WTC11 (cell line): ENCODE measurements around the gene COL17A1. TPM values are rescaled to one million over a fixed set of nuclear protein-coding genes. Genes with fewer than 3 reads are reported as not detected.

Experiments used
- ATAC-seq: fragments of 200-7000 bp; cut with Tn5 transposase; 2 replicates; pipeline ENCODE4 v1.10.0; 2021; ENCODE audit warnings: mild to moderate bottlenecking, moderate library complexity
- CTCF ChIA-PET: fragments of 300-600 bp; sonication (Branson Sonifier 250); formaldehyde crosslinking; loops from one replicate; lab custom pipeline; 2021; ENCODE audit warnings: antibody characterized with exemption; lab: Charles Lee
- POLR2A ChIA-PET: fragments of 350-600 bp; sonication (Branson Sonifier 250); formaldehyde crosslinking; loops from one replicate; lab custom pipeline; 2021; ENCODE audit warnings: antibody characterized with exemption; lab: Charles Lee
- DNase-seq: peaks from one replicate; pipeline ENCODE4 v3.0.0; 2021; ENCODE audit warnings: low spot score
- H3K27ac Mint-ChIP-seq: 2 replicates; pipeline ENCODE4 v1.8.0; 2021; ENCODE audit warnings: mixed read lengths
- H3K27me3 Mint-ChIP-seq: 2 replicates; pipeline ENCODE4 v1.8.0; 2021; ENCODE audit warnings: low read depth, mild to moderate bottlenecking, moderate library complexity, mixed read lengths
- H3K36me3 Mint-ChIP-seq: 2 replicates; pipeline ENCODE4 v1.8.0; 2021; ENCODE audit warnings: mixed read lengths
- H3K4me1 Mint-ChIP-seq: 2 replicates; pipeline ENCODE4 v1.8.0; 2022; ENCODE audit warnings: mixed read lengths
- H3K4me3 Mint-ChIP-seq: 2 replicates; pipeline ENCODE4 v1.8.0; 2021; ENCODE audit warnings: mild to moderate bottlenecking, moderate library complexity, mixed read lengths
- H3K9me3 Mint-ChIP-seq: 2 replicates; pipeline ENCODE4 v1.8.0; 2021; ENCODE audit warnings: mixed read lengths
- EMX1 ChIP-seq: fragments of 250-450 bp; sonication (Bioruptor Pico); IDR thresholded peaks from 2 replicates; pipeline ENCODE4 v1.8.0; 2021; ENCODE audit warnings: mild to moderate bottlenecking
- ETV6 ChIP-seq: sonication (generic); formaldehyde crosslinking; IDR thresholded peaks from 2 replicates; pipeline ENCODE4 v1.8.1; 2022; ENCODE audit warnings: mild to moderate bottlenecking, missing genetic modification reagents
- FOXJ3 ChIP-seq: sonication (generic); formaldehyde crosslinking; IDR thresholded peaks from 2 replicates; pipeline ENCODE4 v1.9.0; 2021; ENCODE audit warnings: missing genetic modification reagents, mild to moderate bottlenecking, borderline replicate concordance
- MXD4 ChIP-seq: fragments of 250-450 bp; sonication (Bioruptor Pico); IDR thresholded peaks from 2 replicates; pipeline ENCODE4 v1.8.0; 2021; ENCODE audit warnings: mild to moderate bottlenecking, moderate library complexity, borderline replicate concordance
- NR1H2 ChIP-seq: sonication (generic); formaldehyde crosslinking; IDR thresholded peaks from 2 replicates; pipeline ENCODE4 v1.9.0; 2021; ENCODE audit warnings: mild to moderate bottlenecking, moderate library complexity, missing genetic modification reagents
- PRRX2 ChIP-seq: fragments of 250-450 bp; sonication (Bioruptor Pico); IDR thresholded peaks from 2 replicates; pipeline ENCODE4 v1.8.0; 2021; ENCODE audit warnings: mild to moderate bottlenecking
- RELA ChIP-seq: sonication (generic); formaldehyde crosslinking; IDR thresholded peaks from 2 replicates; pipeline ENCODE4 v1.8.1; 2022; ENCODE audit warnings: missing genetic modification reagents, mild to moderate bottlenecking, borderline replicate concordance
- SMAD4 ChIP-seq: sonication (generic); formaldehyde crosslinking; IDR thresholded peaks from 2 replicates; pipeline ENCODE4 v1.8.0; 2022; ENCODE audit warnings: mild to moderate bottlenecking, missing genetic modification reagents
- SP1 ChIP-seq: sonication (generic); formaldehyde crosslinking; conservative IDR thresholded peaks from 2 replicates; pipeline ENCODE4 v1.8.1; 2022; ENCODE audit warnings: missing genetic modification reagents
- ZBTB21 ChIP-seq: sonication (generic); formaldehyde crosslinking; IDR thresholded peaks from 2 replicates; pipeline ENCODE4 v1.8.1; 2023; ENCODE audit warnings: mild to moderate bottlenecking, missing genetic modification reagents, borderline replicate concordance
- ZNF263 ChIP-seq: sonication (generic); formaldehyde crosslinking; IDR thresholded peaks from 2 replicates; pipeline ENCODE4 v1.8.1; 2022; ENCODE audit warnings: low read depth, mild to moderate bottlenecking, moderate library complexity, missing genetic modification reagents
- ZNF416 ChIP-seq: fragments of 250-450 bp; sonication (Bioruptor Pico); IDR thresholded peaks from 2 replicates; pipeline ENCODE4 v1.9.0; 2021; ENCODE audit warnings: mild to moderate bottlenecking, inconsistent platforms
- ZNF671 ChIP-seq: fragments of 250-450 bp; sonication (Bioruptor Pico); IDR thresholded peaks from 2 replicates; pipeline ENCODE4 v1.8.0; 2021; ENCODE audit warnings: mild to moderate bottlenecking
- total RNA-seq: library from RNA; stranded (reverse); gene quantifications from 3 replicates; pipeline ENCODE4 v1.2.3, GENCODE V29; 2021
- TF ChIP-seq, protein P1 (sequence below): sonication (generic); formaldehyde crosslinking; IDR thresholded peaks from 2 replicates; pipeline ENCODE4 v1.8.1; 2022; ENCODE audit warnings: low read depth, mild to moderate bottlenecking, moderate library complexity, missing genetic modification reagents, borderline replicate concordance
- TF ChIP-seq, protein P2 (sequence below): fragments of 250-450 bp; sonication (Bioruptor Pico); IDR thresholded peaks from 2 replicates; pipeline ENCODE4 v1.8.0; 2021; ENCODE audit warnings: mild to moderate bottlenecking
- TF ChIP-seq, protein P3 (sequence below): sonication (generic); formaldehyde crosslinking; IDR thresholded peaks from 2 replicates; pipeline ENCODE4 v1.8.1; 2022; ENCODE audit warnings: low read depth, missing genetic modification reagents, borderline replicate concordance
- TF ChIP-seq, protein P4 (sequence below): fragments of 250-450 bp; sonication (Bioruptor Pico); IDR thresholded peaks from 2 replicates; pipeline ENCODE4 v2.1.2; 2022; ENCODE audit warnings: mild to moderate bottlenecking, moderate library complexity
- TF ChIP-seq, protein P5 (sequence below): sonication (generic); formaldehyde crosslinking; conservative IDR thresholded peaks from 2 replicates; pipeline ENCODE4 v1.8.1; 2022; ENCODE audit warnings: mild to moderate bottlenecking, missing genetic modification reagents
- TF ChIP-seq, protein P6 (sequence below): fragments of 200-600 bp; IDR thresholded peaks from 2 replicates; pipeline ENCODE4 v1.8.0; 2022; ENCODE audit warnings: antibody characterized with exemption

COL17A1 gene
- total RNA-seq, 1 experiment from 2014 or later: 1.5 TPM

DNA sequence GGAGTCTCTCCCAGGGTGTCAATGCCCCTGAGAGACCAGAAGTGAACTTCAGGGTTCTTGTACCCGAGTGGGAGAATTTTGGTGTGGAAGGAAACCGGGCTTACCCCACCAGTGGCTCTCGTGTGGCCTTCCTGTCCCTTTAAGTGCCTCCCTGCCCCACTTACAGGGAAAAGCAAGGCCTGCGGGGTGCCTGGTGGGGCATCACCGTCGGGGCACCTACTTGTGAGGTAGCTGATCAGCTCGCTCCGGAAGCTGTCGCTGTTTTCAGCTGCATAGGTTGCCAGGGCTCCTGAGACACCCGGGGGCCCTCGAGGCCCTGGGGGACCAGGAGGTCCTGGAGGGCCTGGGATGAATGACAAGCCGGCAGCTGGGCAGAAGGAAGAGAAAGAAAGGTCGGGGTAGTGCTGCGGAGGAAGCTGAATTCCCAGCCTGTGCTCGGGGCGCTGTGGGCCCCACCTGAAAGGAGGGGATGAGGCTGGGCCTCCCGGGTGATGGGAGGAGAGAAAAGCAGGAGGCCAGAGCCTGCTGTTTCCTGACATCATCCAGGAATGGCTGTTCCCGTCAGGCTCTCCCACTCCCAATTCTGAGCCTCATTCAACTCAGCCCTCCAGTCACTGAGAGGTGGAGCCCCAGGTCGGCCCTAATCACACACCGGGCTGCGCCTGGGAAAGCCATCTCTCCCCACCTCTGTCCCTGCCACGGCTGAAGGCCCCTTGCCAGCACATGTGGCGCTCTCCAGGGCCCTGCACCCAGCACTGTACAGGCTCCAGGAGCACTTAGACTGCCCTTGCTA is 51.1 kb downstream of the COL17A1 start:
- no peak for DNase-seq
- H3K4me3 Mint-ChIP-seq: no peak overlapping the region
- peaks cover 27% of the 10 kb centered on the region for H3K4me1 Mint-ChIP-seq
- ATAC-seq: no peak
- 0 out of 2 replicates have a peak, but pooled peaks cover 2% of the 10 kb centered on the region for H3K36me3 Mint-ChIP-seq
- no peaks in the 10 kb centered on the region for H3K9me3 Mint-ChIP-seq
- TF ChIP-seq, protein P1, sequence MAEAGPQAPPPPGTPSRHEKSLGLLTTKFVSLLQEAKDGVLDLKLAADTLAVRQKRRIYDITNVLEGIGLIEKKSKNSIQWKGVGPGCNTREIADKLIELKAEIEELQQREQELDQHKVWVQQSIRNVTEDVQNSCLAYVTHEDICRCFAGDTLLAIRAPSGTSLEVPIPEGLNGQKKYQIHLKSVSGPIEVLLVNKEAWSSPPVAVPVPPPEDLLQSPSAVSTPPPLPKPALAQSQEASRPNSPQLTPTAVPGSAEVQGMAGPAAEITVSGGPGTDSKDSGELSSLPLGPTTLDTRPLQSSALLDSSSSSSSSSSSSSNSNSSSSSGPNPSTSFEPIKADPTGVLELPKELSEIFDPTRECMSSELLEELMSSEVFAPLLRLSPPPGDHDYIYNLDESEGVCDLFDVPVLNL (CRISPR knock-in tag): no peak
- TF ChIP-seq ZBTB21 (CRISPR knock-in tag) (no peak), MXD4 (CRISPR knock-in tag) (no peak), FOXJ3 (no peak), ZNF263 (CRISPR knock-in tag) (no peak), EMX1 (no peak), SP1 (no peak)
- TF ChIP-seq, protein P2, sequence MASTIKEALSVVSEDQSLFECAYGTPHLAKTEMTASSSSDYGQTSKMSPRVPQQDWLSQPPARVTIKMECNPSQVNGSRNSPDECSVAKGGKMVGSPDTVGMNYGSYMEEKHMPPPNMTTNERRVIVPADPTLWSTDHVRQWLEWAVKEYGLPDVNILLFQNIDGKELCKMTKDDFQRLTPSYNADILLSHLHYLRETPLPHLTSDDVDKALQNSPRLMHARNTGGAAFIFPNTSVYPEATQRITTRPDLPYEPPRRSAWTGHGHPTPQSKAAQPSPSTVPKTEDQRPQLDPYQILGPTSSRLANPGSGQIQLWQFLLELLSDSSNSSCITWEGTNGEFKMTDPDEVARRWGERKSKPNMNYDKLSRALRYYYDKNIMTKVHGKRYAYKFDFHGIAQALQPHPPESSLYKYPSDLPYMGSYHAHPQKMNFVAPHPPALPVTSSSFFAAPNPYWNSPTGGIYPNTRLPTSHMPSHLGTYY (CRISPR knock-in tag): no peak
- TF ChIP-seq, protein P3, sequence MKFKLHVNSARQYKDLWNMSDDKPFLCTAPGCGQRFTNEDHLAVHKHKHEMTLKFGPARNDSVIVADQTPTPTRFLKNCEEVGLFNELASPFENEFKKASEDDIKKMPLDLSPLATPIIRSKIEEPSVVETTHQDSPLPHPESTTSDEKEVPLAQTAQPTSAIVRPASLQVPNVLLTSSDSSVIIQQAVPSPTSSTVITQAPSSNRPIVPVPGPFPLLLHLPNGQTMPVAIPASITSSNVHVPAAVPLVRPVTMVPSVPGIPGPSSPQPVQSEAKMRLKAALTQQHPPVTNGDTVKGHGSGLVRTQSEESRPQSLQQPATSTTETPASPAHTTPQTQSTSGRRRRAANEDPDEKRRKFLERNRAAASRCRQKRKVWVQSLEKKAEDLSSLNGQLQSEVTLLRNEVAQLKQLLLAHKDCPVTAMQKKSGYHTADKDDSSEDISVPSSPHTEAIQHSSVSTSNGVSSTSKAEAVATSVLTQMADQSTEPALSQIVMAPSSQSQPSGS (CRISPR knock-in tag): no peak
- TF ChIP-seq, protein P4, sequence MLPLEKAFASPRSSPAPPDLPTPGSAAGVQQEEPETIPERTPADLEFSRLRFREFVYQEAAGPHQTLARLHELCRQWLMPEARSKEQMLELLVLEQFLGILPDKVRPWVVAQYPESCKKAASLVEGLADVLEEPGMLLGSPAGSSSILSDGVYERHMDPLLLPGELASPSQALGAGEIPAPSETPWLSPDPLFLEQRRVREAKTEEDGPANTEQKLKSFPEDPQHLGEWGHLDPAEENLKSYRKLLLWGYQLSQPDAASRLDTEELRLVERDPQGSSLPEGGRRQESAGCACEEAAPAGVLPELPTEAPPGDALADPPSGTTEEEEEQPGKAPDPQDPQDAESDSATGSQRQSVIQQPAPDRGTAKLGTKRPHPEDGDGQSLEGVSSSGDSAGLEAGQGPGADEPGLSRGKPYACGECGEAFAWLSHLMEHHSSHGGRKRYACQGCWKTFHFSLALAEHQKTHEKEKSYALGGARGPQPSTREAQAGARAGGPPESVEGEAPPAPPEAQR (CRISPR knock-in tag): no peak
- TF ChIP-seq, protein P5, sequence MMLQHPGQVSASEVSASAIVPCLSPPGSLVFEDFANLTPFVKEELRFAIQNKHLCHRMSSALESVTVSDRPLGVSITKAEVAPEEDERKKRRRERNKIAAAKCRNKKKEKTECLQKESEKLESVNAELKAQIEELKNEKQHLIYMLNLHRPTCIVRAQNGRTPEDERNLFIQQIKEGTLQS (CRISPR knock-in tag): no peak
- no peak overlapping the region for H3K27ac Mint-ChIP-seq
- no peaks in the 10 kb centered on the region for H3K27me3 Mint-ChIP-seq
- ChIA-PET CTCF (interaction anchor here (0.6 to 2.0 kb wide), 7 partner anchors 10 to 319 kb away, joined by 3 to 8 read pairs (median 4); partner anchors contain the start of gene CFAP58), POLR2A (interaction anchor here (2.1 kb wide), 1 partner anchor 87 kb away, joined by 5 read pairs; the partner anchor contains the start of gene SFR1)

DNA sequence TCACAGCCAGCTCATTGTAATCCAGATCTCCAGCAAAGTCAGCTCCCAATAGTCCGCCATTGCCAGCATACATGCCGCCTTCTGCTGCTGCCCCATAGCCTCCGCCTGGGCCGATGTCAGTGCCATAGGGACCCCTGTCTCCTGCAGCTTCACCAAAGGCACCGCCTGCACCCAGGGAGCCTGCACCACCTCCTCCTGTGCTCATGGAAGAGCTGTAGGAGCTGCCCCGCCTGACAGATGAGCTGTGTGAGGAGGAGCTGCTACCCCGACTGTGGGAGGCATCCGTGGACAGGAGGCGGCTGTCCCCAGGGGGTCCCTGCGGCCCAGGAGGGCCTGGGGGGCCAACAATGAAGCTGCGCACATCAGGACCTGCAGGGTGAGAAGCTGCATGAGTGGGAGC is 51.7 kb downstream of the COL17A1 start:
- CTCF ChIA-PET: interaction anchor here (0.6 to 2.0 kb wide), 7 partner anchors 11 to 319 kb away, joined by 3 to 8 read pairs (median 4); partner anchors contain the start of gene CFAP58
- DNase-seq (no peak), ATAC-seq (no peak)
- Mint-ChIP-seq H3K36me3 (0 out of 2 replicates have a peak, but pooled peaks cover 2% of the 10 kb centered on the region), H3K4me1 (peaks cover 27% of the 10 kb centered on the region), H3K9me3 (no peaks in the 10 kb centered on the region), H3K4me3 (no peak overlapping the region)
- TF ChIP-seq, protein P6, sequence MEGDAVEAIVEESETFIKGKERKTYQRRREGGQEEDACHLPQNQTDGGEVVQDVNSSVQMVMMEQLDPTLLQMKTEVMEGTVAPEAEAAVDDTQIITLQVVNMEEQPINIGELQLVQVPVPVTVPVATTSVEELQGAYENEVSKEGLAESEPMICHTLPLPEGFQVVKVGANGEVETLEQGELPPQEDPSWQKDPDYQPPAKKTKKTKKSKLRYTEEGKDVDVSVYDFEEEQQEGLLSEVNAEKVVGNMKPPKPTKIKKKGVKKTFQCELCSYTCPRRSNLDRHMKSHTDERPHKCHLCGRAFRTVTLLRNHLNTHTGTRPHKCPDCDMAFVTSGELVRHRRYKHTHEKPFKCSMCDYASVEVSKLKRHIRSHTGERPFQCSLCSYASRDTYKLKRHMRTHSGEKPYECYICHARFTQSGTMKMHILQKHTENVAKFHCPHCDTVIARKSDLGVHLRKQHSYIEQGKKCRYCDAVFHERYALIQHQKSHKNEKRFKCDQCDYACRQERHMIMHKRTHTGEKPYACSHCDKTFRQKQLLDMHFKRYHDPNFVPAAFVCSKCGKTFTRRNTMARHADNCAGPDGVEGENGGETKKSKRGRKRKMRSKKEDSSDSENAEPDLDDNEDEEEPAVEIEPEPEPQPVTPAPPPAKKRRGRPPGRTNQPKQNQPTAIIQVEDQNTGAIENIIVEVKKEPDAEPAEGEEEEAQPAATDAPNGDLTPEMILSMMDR: no peak
- TF ChIP-seq ETV6 (CRISPR knock-in tag): no peak
- TF ChIP-seq ZNF671: no peak
- no peak for TF ChIP-seq NR1H2 (CRISPR knock-in tag)
- TF ChIP-seq ZNF416 (CRISPR knock-in tag): no peak
- TF ChIP-seq, protein P2 (CRISPR knock-in tag): no peak
- no peak for TF ChIP-seq SMAD4 (CRISPR knock-in tag)
- TF ChIP-seq RELA (CRISPR knock-in tag): no peak
- TF ChIP-seq PRRX2: no peak
- TF ChIP-seq, all 79 proteins: peak for 0
- Mint-ChIP-seq H3K27me3 (no peaks in the 10 kb centered on the region), H3K27ac (no peak overlapping the region)
- POLR2A ChIA-PET: interaction anchor here (0.6 to 2.1 kb wide), 2 partner anchors 88 to 294 kb away, joined by 3 to 5 read pairs; partner anchors contain the start of gene SFR1
